NCI-H446 treated with DMSO at 0.1 percent for 48 hours (cell line): ENCODE results near the gene ZNF292.
"Not testable (repeated sequence)": the region's sequence is repeated elsewhere in the genome, so short reads cannot be mapped to it uniquely, and the experiment has no call there.

Experiments used
- DNase-seq: peaks from one replicate; lab custom pipeline; 2025; lab: John Stamatoyannopoulos, UW

The ZNF292 gene

DNA sequence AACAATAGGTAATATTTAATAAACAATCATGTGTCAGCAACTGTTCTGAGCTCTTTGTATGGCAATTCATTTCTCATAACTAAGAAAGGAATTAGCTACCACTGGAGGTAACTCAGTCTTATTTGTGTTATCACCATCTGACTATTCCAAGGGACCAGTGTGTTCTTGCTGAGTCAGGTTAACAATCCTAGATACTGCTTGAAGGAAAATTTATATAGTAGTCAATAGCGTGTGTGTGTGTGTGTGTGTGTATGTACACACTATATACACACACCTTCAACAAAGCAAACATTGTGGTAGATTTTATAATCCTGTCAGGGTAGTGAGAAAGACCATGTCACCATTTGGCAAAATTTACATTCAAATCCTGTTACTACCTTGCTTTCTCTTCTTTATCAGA, 121.3 kb downstream of the ZNF292 start:
- DNase-seq, result no peak

DNA sequence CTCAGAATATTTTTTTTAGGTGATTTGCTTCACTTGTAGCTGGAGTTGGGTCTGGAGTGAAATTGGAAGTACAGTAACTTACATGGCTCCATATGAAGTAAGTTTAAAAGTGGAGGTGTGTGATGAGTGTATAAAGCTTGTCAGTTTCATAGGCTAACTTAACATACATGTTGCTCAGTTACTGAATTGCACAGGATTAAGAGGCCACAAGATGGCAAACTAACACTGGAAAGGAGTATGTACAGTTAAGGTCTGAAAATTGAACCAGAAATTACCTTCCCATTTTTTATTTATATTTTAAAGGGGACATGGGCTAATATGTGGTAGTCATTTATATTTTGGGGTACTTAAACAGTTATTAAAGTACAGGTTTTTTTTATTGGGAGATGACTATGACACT, 121.8 kb downstream of the ZNF292 start:
- DNase-seq, result no peak

- DNase-seq, result no peak
Observed at GRCh38 chr6:87279196-87279595, 123.8 kb downstream of the ZNF292 start.

GRCh38 chr6:87281426-87281825, 126.1 kb downstream of the ZNF292 start:
- no peak for DNase-seq

DNA sequence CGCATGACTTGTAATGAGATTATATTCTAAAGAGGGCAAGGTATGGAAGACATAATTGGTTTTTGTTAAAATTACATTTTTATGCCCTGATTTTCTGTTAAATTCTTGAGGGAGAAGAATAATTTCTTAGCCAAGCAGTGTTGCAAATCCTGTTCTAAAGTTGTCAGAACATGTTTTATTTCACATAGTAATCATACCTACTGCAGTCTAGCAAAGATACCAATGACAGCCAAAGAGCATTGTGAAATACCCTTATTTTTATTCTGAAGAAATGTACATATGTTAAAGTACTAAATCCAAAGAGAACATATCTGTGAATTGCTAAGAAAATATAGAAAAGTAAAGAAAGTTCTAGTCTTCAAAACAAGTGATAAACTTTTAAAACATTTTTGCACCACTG, 127.4 kb downstream of the ZNF292 start:
- DNase-seq, result no peak

DNA sequence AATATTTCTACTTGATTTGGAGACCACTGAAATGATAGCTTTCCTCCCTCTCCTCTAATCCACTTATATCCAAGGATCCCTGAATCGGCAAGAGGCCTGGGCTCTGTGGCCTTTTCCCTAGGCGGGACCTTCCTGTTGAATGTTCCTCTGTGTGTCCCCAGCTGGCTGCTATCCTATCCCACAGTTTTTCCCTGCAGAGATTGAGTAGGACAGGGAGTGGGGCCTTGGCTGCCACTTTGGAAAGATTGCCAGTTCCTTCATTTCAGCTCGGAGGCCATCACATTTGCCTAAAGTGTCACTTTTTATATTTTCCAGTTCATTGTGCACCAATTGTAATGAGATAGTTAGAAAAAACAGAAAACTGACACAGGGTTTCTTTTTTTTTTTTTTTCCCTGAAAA, 128.1 kb downstream of the ZNF292 start:
- DNase-seq, result no peak

- DNase-seq, result no peak
Observed at GRCh38 chr6:87287251-87287650, 131.9 kb downstream of the ZNF292 start.

- DNase-seq, result no peak
Observed at GRCh38 chr6:87289571-87289970, 134.2 kb downstream of the ZNF292 start.

DNA sequence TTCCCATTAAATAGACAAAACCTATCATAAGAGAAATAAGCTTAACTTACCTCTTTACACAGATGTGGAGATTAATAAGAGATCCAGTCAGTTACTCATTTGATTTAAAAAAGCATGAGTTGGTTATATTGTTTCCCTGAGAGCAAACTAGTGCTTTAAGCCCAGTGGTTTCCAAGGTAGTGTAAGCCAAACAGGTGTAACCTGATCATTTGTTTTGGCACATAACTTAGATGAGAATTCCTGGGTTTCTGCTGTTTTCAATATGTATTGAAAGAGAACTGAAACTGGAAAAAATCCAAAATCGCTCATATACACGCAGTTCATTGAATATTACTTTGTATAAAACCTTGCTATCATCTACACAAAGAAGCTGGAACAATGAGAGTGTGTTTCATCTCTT, 136.5 kb downstream of the ZNF292 start:
- no peak for DNase-seq

GRCh38 chr6:87293526-87293925, 138.2 kb downstream of the ZNF292 start:
- DNase-seq, result no peak

- DNase-seq, result no peak
Observed at GRCh38 chr6:87297119-87297518, 141.8 kb downstream of the ZNF292 start.

DNA sequence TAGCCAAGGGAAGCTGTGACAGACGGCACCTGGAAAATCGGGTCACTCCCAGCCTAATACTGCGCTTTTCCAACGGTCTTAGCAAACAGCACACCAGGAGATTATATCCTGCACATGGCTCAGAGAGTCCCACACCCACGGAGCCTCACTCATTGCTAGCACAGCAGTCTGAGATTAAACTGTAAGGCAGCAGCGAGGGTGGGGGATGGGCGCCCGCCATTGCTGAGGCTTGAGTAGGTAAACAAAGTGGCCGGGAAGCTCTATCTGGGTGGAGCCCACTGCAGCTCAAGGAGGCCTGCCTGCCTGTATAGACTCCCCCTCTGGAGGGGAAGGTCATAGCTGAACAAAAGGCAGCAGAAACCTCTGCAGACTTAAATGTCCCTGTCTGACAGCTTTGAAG, 145.9 kb downstream of the ZNF292 start:
- DNase-seq, result not testable (repeated sequence)

- no peak for DNase-seq
Observed at GRCh38 chr6:87308970-87309369, 153.6 kb downstream of the ZNF292 start.

GRCh38 chr6:87312860-87313259, 157.5 kb downstream of the ZNF292 start:
- DNase-seq, result no peak
